Coronary artery (tissue), 2 donors: ENCODE measurements around the gene PPP1R13L.

Source experiments
- DNase-seq: peaks from one replicate; pipeline ENCODE4 v3.0.0-alpha.2; 2017; ENCODE audit warnings: low spot score
- H3K27ac ChIP-seq, 2 donors: fragments of 200-600 bp; sonication (generic); one replicate each; pipeline ENCODE4 v1.5.1; 2016 to 2019
- H3K4me3 ChIP-seq: fragments of 200-600 bp; sonication (generic); 2 replicates; pipeline ENCODE4 v1.5.1; 2016; ENCODE audit warnings: mild to moderate bottlenecking, moderate library complexity
- CTCF ChIP-seq: fragments of 200-600 bp; sonication (generic); IDR thresholded peaks from one replicate; pipeline ENCODE4 v1.5.1; 2019; ENCODE audit warnings: antibody characterized with exemption

PPP1R13L gene

GRCh38 chr19:45370410-45371204 is 34.3 kb downstream of the PPP1R13L start, which contains the start of gene ERCC2:
Gene ERCC2, minus strand, starts transcription at chr19:45370573. Its CDS starts 33 bp downstream, at chr19:45370540.
- Histone ChIP-seq H3K4me3 (peak within 1 kb of the TSS; percentile 98), H3K27ac (peak within 1 kb of the TSS; percentile 37 to 81)
- peak; percentile 99 for DNase-seq
- no peak for TF ChIP-seq CTCF

- Histone ChIP-seq H3K27ac (no peak overlapping the region), H3K4me3 (no peak overlapping the region)
- peak; percentile 72 for DNase-seq
- no peak for TF ChIP-seq CTCF
These were observed 36.0 kb downstream of the PPP1R13L start for GRCh38 chr19:45368737-45369340.

GRCh38 chr19:45368127-45368526 is 36.7 kb downstream of the PPP1R13L start:
- TF ChIP-seq CTCF: no peak
- no peak overlapping the region for H3K27ac ChIP-seq
- DNase-seq: no peak
- H3K4me3 ChIP-seq: no peak overlapping the region

GRCh38 chr19:45364696-45365095 is 40.2 kb downstream of the PPP1R13L start:
- Histone ChIP-seq H3K27ac (no peak overlapping the region), H3K4me3 (no peak overlapping the region)
- TF ChIP-seq CTCF: no peak
- DNase-seq: no peak

- H3K27ac ChIP-seq: no peak overlapping the region
- no peak for DNase-seq
These were observed 40.9 kb downstream of the PPP1R13L start for GRCh38 chr19:45363861-45364459.

GRCh38 chr19:45362291-45362690 is 42.6 kb downstream of the PPP1R13L start:
- no peak for TF ChIP-seq CTCF
- no peak for DNase-seq
- no peak overlapping the region for H3K27ac ChIP-seq

More at GRCh38 chr19:45363861-45364459, 40.9 kb downstream of the PPP1R13L start:
- H3K4me3 ChIP-seq: no peak overlapping the region
- no peak for TF ChIP-seq CTCF

More at GRCh38 chr19:45362291-45362690, 42.6 kb downstream of the PPP1R13L start:
- no peak overlapping the region for H3K4me3 ChIP-seq
